T-helper 1 cell treated with Interleukin-12 subunit alpha and Interleukin-12 subunit beta and Interleukin-4 antibody, amounts not matched to agents 30 μg/mL and 1 μg/mL, for 36 hours (primary cell): ENCODE measurements around the gene CIT.

Experiments used
- H3K27ac Mint-ChIP-seq: one replicate; pipeline ENCODE4 v1.8.0; 2021; ENCODE audit warnings: mild to moderate bottlenecking, mixed read lengths
- H3K27me3 Mint-ChIP-seq: one replicate; pipeline ENCODE4 v1.8.0; 2021; ENCODE audit warnings: low read depth, mixed read lengths
- H3K36me3 Mint-ChIP-seq: one replicate; pipeline ENCODE4 v1.8.0; 2021; ENCODE audit warnings: low read depth, mixed read lengths
- H3K4me1 Mint-ChIP-seq: one replicate; pipeline ENCODE4 v1.8.0; 2021; ENCODE audit warnings: low read depth, mixed read lengths
- H3K4me3 Mint-ChIP-seq: one replicate; pipeline ENCODE4 v1.8.0; 2021; ENCODE audit warnings: mild to moderate bottlenecking, moderate library complexity, mixed read lengths
- H3K9me3 Mint-ChIP-seq: one replicate; pipeline ENCODE4 v1.8.0; 2021; ENCODE audit warnings: mixed read lengths

The CIT gene

DNA sequence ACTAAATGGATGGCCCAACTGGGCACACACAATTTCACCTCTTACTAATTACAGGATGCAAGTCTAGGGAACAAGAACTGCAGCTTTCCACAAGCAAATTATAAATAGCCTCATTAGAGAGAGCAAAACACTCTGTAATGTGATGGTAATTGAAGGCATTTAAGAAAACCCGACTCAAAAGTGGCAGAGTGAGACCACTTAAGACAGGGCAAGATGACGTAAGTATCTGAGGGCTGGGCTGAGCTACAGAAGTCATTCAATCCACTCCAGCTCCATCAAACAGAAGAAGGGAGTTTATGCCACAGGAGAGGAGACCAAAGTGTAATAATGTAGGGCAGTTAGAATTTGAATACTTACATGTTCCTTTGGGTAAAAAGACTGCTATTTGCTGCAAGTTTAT, 118.9 kb downstream of the CIT start:
- Mint-ChIP-seq H3K27ac (no peak overlapping the region), H3K4me1 (no peaks in the 10 kb centered on the region), H3K4me3 (no peak overlapping the region), H3K36me3 (peaks cover 33% of the 10 kb centered on the region), H3K27me3 (no peaks in the 10 kb centered on the region), H3K9me3 (no peaks in the 10 kb centered on the region)

DNA sequence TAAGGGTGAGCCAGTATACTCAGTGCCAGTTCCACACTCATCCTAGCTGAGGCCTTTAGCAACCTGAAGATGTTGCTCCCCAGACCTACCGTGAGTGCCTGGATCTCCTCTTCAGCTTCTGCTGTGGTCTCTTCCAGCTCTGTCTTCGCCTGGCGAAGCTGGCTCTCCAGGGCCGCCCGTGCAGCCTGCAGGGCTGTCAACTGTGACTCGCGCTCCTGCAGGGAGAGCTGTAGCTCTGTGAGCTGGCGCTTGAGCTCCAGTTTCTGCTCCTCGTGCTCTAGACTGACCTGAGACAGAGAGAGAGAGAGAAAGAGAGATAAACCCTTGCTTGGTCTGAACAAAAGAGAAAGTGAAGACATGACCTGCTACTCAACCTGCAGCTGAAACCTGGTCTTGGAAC, 125.2 kb downstream of the CIT start:
- Mint-ChIP-seq H3K4me1 (no peaks in the 10 kb centered on the region), H3K9me3 (no peaks in the 10 kb centered on the region), H3K36me3 (peaks cover 22% of the 10 kb centered on the region), H3K4me3 (no peak overlapping the region), H3K27me3 (no peaks in the 10 kb centered on the region), H3K27ac (no peak overlapping the region)

DNA sequence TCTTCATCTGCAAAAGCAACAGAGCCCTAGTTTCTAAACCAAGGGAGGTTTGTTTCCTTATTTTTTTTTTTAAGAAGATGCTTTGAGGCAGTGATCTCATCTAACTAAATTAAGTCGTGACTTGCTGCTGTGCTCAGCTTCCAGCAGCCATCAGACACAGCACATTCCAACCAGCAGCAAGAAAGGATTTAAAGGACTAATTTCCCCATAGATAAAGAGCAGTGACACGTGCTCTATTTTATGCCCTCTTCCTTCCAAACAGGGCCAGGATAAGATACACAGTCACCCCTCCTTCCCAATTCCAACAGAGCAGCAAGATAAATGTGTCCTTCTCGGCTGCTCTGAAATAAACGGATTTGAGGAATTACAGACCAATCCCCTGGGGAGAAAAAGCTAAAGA, 127.5 kb downstream of the CIT start:
- Mint-ChIP-seq H3K9me3 (peaks cover 20% of the 10 kb centered on the region), H3K36me3 (peaks cover 41% of the 10 kb centered on the region), H3K4me1 (no peaks in the 10 kb centered on the region), H3K4me3 (no peak overlapping the region), H3K27ac (no peak overlapping the region), H3K27me3 (no peaks in the 10 kb centered on the region)

DNA sequence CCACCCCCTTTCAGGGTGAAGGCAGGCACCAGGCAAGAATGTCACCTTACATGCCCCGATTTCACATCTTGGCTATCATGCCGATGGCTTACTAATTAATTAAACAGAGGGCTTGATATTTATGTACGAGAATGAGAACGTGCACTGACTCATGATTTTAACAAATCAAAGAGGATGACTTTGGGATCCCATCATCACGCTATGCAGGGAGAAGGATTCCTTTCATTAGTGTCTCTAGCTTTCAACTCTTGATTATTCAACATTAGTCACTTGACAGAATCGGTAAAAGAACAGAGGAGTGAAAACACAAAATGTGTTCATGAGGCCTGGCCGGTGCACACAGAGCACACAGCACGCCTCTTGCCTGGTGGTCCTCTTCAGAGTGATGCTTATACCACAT, 128.6 kb downstream of the CIT start:
- Mint-ChIP-seq H3K27me3 (no peaks in the 10 kb centered on the region), H3K36me3 (peaks cover 49% of the 10 kb centered on the region), H3K27ac (no peak overlapping the region), H3K9me3 (peaks cover 28% of the 10 kb centered on the region), H3K4me1 (no peaks in the 10 kb centered on the region), H3K4me3 (no peak overlapping the region)

DNA sequence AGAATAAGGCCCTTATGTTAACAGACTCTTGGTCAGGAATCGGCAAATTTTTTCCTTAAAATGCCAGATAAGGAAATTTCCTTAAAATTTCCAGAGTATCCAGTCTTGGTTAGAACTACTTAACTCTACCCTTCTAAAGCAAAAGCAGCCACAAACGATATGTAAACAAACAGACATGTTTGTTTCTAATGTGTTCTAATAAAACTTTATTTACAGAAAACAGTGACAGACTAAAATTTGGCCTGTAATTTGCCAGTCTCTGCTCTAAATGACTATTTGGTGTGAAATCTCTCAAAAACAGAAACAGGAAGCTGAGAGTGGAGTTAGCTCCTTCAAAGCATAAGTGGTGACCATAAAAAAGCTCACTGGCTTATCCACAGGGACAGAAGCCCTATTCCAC, 131.0 kb downstream of the CIT start:
- no peaks in the 10 kb centered on the region for H3K4me1 Mint-ChIP-seq
- no peaks in the 10 kb centered on the region for H3K27me3 Mint-ChIP-seq
- no peak overlapping the region for H3K27ac Mint-ChIP-seq
- H3K36me3 Mint-ChIP-seq = peaks cover 57% of the 10 kb centered on the region
- H3K4me3 Mint-ChIP-seq = no peak overlapping the region
- peaks cover 28% of the 10 kb centered on the region for H3K9me3 Mint-ChIP-seq

DNA sequence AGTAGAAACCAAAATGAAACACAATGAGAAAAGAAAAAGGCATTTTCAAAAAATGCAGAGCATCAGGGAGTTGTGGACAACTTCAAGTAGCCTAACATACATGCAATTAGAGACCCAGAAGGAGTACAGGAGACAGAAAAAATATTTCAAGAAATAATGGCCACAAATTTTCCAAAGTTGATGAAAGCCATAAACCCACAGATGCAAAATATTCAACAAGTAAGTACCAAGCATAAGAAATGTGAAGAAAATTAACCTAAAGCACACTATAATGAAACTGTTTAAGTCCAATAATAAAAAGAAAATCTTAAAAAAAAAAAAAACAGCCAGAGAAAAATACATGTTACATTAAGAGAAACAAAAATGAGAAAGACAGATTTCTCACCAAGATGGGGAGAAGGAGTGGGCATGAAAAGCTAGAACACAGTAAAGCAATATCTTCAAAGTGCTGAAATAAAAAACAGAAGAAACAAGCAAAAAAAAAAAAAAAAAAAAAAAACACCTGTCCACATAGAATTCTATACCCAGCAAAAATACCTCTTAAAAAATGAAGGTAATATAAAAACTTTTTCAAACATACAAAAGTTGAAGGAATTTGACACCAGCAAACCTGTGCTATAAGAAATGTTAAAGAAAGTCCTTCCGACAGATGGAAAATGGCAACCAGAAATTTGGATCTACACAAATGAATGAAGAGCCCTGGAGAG, 132.1 kb downstream of the CIT start:
- Mint-ChIP-seq H3K27ac (no peak overlapping the region), H3K36me3 (peaks cover 63% of the 10 kb centered on the region), H3K4me1 (no peaks in the 10 kb centered on the region), H3K9me3 (peaks cover 28% of the 10 kb centered on the region), H3K27me3 (no peaks in the 10 kb centered on the region), H3K4me3 (no peak overlapping the region)

DNA sequence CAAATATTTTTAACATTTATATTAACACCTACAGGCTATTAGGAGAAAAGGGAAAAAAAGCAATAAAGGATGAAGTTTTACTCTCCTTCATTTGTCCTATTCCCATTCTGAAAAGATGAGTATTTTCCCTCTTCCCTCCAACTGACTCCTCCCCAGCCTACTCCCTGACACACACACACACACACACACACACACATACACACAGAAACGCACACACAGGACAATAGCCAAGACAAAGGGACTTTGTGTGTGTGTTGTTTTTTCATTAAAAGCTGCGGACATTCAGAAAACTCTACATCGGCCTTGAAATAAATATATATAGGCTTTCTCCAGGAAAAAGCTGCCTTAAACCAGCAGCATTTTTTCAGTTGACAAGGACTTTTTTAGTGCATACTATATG, 134.4 kb downstream of the CIT start:
- Mint-ChIP-seq H3K4me3 (no peak overlapping the region), H3K4me1 (no peaks in the 10 kb centered on the region), H3K27ac (no peak overlapping the region), H3K36me3 (peaks cover 57% of the 10 kb centered on the region), H3K9me3 (peaks cover 28% of the 10 kb centered on the region), H3K27me3 (no peaks in the 10 kb centered on the region)

DNA sequence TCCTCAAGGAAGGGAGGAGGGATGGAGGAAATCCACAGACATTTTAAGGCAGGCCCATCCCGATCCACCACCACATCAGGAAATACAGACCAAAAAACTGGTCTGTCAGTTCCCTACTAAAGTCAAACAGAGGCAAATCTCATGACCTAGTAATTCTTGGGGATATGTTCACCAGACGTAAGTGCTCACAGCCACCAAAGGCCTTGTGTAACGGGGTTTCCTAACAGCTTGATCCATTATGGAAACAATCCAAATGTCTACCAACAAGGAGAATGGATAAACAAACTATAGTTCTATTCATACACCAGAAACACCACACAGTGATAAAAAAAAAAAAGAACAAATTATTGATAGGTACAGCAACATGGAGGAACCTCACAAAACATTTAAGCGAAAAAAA, 136.3 kb downstream of the CIT start:
- no peaks in the 10 kb centered on the region for H3K4me1 Mint-ChIP-seq
- H3K9me3 Mint-ChIP-seq = peaks cover 18% of the 10 kb centered on the region
- H3K27ac Mint-ChIP-seq = no peak overlapping the region
- no peaks in the 10 kb centered on the region for H3K27me3 Mint-ChIP-seq
- H3K36me3 Mint-ChIP-seq = peaks cover 44% of the 10 kb centered on the region
- H3K4me3 Mint-ChIP-seq = no peak overlapping the region

DNA sequence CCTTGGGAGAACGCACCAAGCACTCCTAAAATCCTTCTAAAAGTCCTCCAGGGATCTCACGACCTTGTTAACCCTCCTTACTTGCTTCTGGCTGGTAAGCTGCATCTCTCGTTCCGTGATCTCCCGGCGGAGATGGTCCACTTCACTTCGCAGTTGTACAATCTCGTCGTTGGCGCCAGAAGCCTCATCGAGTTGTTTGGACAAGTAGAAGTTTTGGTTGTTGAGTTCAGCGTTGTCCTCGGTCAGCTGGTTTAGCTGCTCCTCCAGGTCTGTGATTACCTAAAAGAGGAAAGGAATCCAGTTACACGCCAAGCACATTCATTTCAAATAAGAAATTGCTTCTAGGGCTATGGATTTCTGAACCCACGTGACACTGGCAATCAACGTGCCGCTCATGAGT, 142.0 kb downstream of the CIT start:
- no peaks in the 10 kb centered on the region for H3K27me3 Mint-ChIP-seq
- peaks cover 4% of the 10 kb centered on the region for H3K4me1 Mint-ChIP-seq
- no peak overlapping the region for H3K27ac Mint-ChIP-seq
- no peaks in the 10 kb centered on the region for H3K9me3 Mint-ChIP-seq
- no peak overlapping the region for H3K4me3 Mint-ChIP-seq
- peaks cover 24% of the 10 kb centered on the region for H3K36me3 Mint-ChIP-seq

DNA sequence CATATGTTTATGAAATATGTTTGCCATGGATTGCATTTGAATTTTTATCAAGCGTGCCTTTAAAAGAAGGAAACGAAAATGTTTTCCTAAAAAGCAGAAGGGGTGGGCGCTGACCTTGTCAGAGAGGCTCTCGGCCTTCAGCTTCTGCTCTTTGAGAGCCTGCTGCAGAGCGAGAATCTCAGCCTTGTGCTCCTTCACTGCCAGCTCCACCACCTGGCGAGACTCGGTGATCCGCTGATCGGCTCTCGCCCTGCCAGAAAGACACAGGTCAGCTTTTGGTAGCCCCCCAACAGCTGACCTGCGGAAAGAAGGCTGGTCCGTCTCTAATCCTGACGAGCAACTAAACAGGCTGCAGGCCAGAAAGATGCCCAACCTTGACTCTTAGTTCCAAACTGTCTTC, 146.7 kb downstream of the CIT start:
- H3K36me3 Mint-ChIP-seq = peaks cover 31% of the 10 kb centered on the region
- peaks cover 4% of the 10 kb centered on the region for H3K4me1 Mint-ChIP-seq
- H3K9me3 Mint-ChIP-seq = no peaks in the 10 kb centered on the region
- H3K4me3 Mint-ChIP-seq = no peak overlapping the region
- H3K27me3 Mint-ChIP-seq = no peaks in the 10 kb centered on the region
- H3K27ac Mint-ChIP-seq = no peak overlapping the region

DNA sequence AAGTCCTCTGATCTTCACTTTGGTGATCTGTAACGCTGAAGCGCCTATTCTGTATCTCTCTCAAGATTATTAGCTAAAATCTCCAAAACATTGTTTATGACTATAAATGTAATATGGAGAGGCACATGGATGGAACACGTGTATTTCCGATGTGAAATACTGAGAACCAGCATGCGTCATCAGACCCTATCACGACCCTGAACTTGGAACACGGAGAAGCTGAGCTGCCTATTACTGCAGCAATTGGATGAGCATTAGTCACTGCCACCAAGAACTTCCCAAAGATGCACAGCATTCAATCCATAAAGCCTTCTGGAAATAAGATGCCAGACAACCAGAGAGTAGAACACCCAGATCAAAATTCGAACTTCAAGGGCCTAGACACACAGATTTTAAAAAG, 147.2 kb downstream of the CIT start:
- Mint-ChIP-seq H3K36me3 (peaks cover 31% of the 10 kb centered on the region), H3K4me3 (no peak overlapping the region), H3K9me3 (no peaks in the 10 kb centered on the region), H3K27ac (no peak overlapping the region), H3K4me1 (peaks cover 4% of the 10 kb centered on the region), H3K27me3 (no peaks in the 10 kb centered on the region)

DNA sequence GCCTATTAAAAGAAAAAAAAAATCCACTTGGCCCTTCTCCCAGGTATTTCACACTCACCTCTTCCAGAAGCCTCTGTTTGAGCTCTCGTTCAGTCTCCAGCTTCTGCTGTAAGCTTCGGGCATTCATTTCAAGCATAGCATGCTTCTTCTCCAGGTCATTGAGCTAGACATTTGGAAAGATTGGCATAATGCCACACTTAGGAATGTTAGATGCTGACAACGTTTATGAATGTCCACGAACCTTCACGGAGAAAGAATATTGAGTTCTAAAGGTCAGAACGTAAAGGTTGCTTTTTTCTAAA, 148.7 kb downstream of the CIT start:
- Mint-ChIP-seq H3K36me3 (peaks cover 24% of the 10 kb centered on the region), H3K4me1 (peaks cover 4% of the 10 kb centered on the region), H3K4me3 (no peak overlapping the region), H3K27me3 (no peaks in the 10 kb centered on the region), H3K9me3 (no peaks in the 10 kb centered on the region), H3K27ac (no peak overlapping the region)

DNA sequence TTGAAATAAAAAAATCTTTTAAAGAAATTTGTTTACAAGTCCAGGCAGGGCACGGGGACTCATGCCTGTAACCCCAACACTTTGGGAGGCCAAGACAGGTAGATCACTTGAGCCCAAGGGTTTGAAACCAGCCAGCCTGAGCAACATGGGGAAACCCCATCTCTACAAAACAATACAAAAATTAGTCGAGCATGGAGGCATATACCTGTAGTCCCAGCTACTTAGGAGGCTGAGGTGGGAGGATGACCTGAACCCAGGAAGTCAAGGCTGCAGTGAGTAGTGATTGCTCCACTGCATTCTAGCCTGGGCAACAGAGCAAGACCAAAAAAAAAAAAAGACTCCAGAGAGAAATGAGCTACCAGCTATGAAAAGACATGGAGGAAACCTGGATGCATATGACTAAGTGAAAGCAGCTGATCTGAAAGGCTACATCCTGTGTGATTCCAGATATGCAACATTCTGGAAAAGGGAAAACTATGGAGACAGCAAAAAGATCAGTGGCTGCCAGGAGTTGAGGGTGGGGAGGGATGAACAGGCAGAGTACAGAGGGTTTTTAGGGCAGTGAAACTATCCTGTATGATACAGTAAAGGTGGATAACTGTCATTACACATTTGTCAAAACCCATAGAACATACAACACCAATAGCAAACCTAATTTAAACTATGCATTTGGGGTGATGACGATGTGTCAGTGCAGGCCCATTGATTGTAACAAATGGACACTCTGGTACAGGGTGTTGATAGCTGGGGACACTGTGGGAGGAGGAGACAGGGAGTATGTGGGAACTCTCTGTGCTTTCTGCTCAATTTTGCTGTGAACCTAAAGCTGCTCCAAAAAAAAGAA, 149.3 kb downstream of the CIT start:
- peaks cover 4% of the 10 kb centered on the region for H3K4me1 Mint-ChIP-seq
- H3K4me3 Mint-ChIP-seq = no peak overlapping the region
- H3K27me3 Mint-ChIP-seq = no peaks in the 10 kb centered on the region
- no peak overlapping the region for H3K27ac Mint-ChIP-seq
- peaks cover 22% of the 10 kb centered on the region for H3K36me3 Mint-ChIP-seq
- H3K9me3 Mint-ChIP-seq = no peaks in the 10 kb centered on the region

DNA sequence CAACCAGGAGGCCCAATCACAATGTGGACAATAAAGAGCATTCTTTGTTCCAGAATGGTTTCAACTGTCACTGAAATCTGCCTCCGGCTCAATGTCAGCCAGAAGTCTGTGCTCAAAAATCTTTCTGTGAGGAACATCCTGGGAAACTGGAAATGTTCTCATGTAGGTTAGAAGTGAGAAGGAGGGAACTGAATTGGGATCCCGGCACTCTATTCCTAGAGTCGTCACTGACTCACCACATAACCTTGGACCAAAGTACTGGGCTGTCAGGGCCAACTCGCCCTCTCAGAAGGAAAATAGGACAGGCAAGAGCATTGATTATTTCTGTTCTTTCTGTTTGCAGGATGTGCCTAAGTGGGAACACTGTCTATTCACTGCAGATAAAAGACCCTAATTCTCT, 151.6 kb downstream of the CIT start:
- Mint-ChIP-seq H3K36me3 (peaks cover 16% of the 10 kb centered on the region), H3K9me3 (no peaks in the 10 kb centered on the region), H3K27ac (no peak overlapping the region), H3K4me1 (peaks cover 1% of the 10 kb centered on the region), H3K4me3 (no peak overlapping the region), H3K27me3 (no peaks in the 10 kb centered on the region)

DNA sequence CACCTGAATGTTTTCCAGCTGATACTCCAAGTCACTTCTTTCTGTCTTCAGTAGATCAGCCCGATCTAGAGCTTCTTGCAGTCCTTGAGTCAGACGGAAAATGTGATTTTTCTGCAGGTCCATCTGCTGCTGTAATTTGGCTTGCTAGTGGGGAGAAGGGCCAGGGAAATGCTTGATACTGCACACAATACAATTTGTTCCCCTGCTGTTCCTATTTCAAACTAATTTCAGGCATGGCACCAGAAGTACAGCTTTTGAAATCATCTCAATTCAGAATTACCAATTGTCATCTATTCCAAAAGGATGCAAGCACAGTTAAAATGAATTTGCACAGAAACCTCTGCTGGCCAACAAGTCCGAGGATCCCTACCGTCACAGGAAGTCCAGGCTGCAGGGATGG, 155.8 kb downstream of the CIT start:
- H3K9me3 Mint-ChIP-seq = no peaks in the 10 kb centered on the region
- peaks cover 25% of the 10 kb centered on the region for H3K36me3 Mint-ChIP-seq
- H3K27ac Mint-ChIP-seq = no peak overlapping the region
- H3K4me1 Mint-ChIP-seq = peaks cover 7% of the 10 kb centered on the region
- no peaks in the 10 kb centered on the region for H3K27me3 Mint-ChIP-seq
- no peak overlapping the region for H3K4me3 Mint-ChIP-seq
